Measurements from ENCODE around the gene PTK6.

Gene PTK6

GRCh38 chr20:63542696-63543095 is 5.5 kb upstream of the PTK6 start:
- no peak for DNase-seq

- no peak for DNase-seq
Measured at GRCh38 chr20:63542031-63542559, 4.9 kb upstream of the PTK6 start.

GRCh38 chr20:63541371-63541770 is 4.2 kb upstream of the PTK6 start:
- no peak for DNase-seq

- DNase-seq, result peak in 1 of 2 donors; percentile 19
Measured at GRCh38 chr20:63540417-63541186, 3.4 kb upstream of the PTK6 start.

- no peak for DNase-seq
Measured at GRCh38 chr20:63539441-63540370, 2.5 kb upstream of the PTK6 start.

GRCh38 chr20:63539092-63539430 is 1.9 kb upstream of the PTK6 start:
- DNase-seq, result no peak

- DNase-seq, result no peak
Measured at GRCh38 chr20:63538204-63539091, 1.3 kb upstream of the PTK6 start.

GRCh38 chr20:63537525-63538203 is 488 bp upstream of the PTK6 start:
- DNase-seq, result peak; percentile 25 to 67

- DNase-seq, result no peak
Measured at GRCh38 chr20:63536241-63536977, 767 bp downstream of the PTK6 start.

GRCh38 chr20:63534831-63535651 is 2.1 kb downstream of the PTK6 start:
- no peak for DNase-seq

GRCh38 chr20:63534427-63534830 is 2.7 kb downstream of the PTK6 start:
- no peak for DNase-seq

- DNase-seq, result no peak
Measured at GRCh38 chr20:63533871-63534393, 3.2 kb downstream of the PTK6 start.

- no peak for DNase-seq
Measured at GRCh38 chr20:63533388-63533787, 3.8 kb downstream of the PTK6 start.

GRCh38 chr20:63532449-63532971 is 4.7 kb downstream of the PTK6 start:
- DNase-seq, result no peak

GRCh38 chr20:63531686-63532448 is 5.3 kb downstream of the PTK6 start:
- no peak for DNase-seq

GRCh38 chr20:63530788-63531160 is 6.4 kb downstream of the PTK6 start:
- no peak for DNase-seq

GRCh38 chr20:63529861-63530787 is 7.1 kb downstream of the PTK6 start:
- DNase-seq, result no peak

Data from hippocampal formation (tissue), 2 donors.